Measurements from ENCODE around the gene ECT2. TPM values are rescaled to one million over a fixed set of nuclear protein-coding genes. Genes with fewer than 3 reads are reported as not detected.

The ECT2 gene
- total RNA-seq, 1 experiment from 2014 or later, result 145 TPM

- ChIA-PET POLR2A (ENCODE audit: unreplicated experiment) (interaction anchor here (0.6 to 0.9 kb wide), 2 partner anchors 41 to 742 kb away, joined by 4 to 11 read pairs; partner anchors contain the start of gene ECT2), CTCF (interaction anchor here (0.7 to 2.9 kb wide), 4 partner anchors 12 to 41 kb away, joined by 3 to 39 read pairs (median 8); partner anchors contain the start of gene ECT2)
- TF ChIP-seq CTCF (conservative IDR thresholded peaks at IDR 0.05) (no peak), EZH2 (IDR thresholded peaks at IDR 0.05; ENCODE audit: low read depth) (no peak)
- H3K36me3 ChIP-seq (ENCODE audit: low read depth), result 0 out of 2 replicates have a peak, but pooled peaks cover 3% of the 10 kb centered on the region
- no TSS peak for BruUV-seq (replicated peaks)
- H3K27me3 ChIP-seq (ENCODE audit: insufficient read depth, low read depth), result no peaks in the 10 kb centered on the region
- H2AFZ ChIP-seq, result no peak overlapping the region
- peaks cover 56% of the 10 kb centered on the region for H3K4me1 ChIP-seq (replicated peaks; ENCODE audit: insufficient read depth)
- DNase-seq, result no peak
- intact Hi-C loops (cut with micrococcal nuclease; ENCODE audit: unreplicated experiment), result loop anchor here (1.0 kb wide), 1 partner anchor 10 kb away; no protein-coding TSS in a partner anchor
- peaks cover 34% of the 10 kb centered on the region for H3F3A ChIP-seq (ENCODE audit: insufficient read depth, low read depth)
- peaks cover 66% of the 10 kb centered on the region for H3K79me2 ChIP-seq (ENCODE audit: low read depth)
- H3K27ac ChIP-seq, result peak overlapping the region; percentile 98
- no peaks in the 10 kb centered on the region for H3K9me2 ChIP-seq (ENCODE audit: insufficient read depth)
- peak overlapping the region; percentile 87 for H3K4me2 ChIP-seq
- H3K9me3 ChIP-seq (ENCODE audit: insufficient read depth, low read depth), result no peaks in the 10 kb centered on the region
- peak overlapping the region; percentile 83 for H3K4me3 ChIP-seq
- H4K20me1 ChIP-seq (ENCODE audit: insufficient read depth), result peaks cover 3% of the 10 kb centered on the region; the same call in 1 of the 2 replicates
These were observed 41.4 kb upstream of the ECT2 start for GRCh38 chr3:172708921-172709773.

- Histone ChIP-seq H3K9me3 (ENCODE audit: insufficient read depth, low read depth) (no peaks in the 10 kb centered on the region), H3K36me3 (ENCODE audit: low read depth) (0 out of 2 replicates have a peak, but pooled peaks cover 3% of the 10 kb centered on the region), H3K27me3 (ENCODE audit: insufficient read depth, low read depth) (no peaks in the 10 kb centered on the region), H3K4me2 (peak overlapping the region; percentile 87), H3K4me1 (replicated peaks; ENCODE audit: insufficient read depth) (peaks cover 62% of the 10 kb centered on the region), H4K20me1 (ENCODE audit: insufficient read depth) (peaks cover 3% of the 10 kb centered on the region; the same call in 1 of the 2 replicates), H3K79me2 (ENCODE audit: low read depth) (peaks cover 57% of the 10 kb centered on the region), H2AFZ (peak overlapping the region; percentile 81), H3K9me2 (ENCODE audit: insufficient read depth) (no peaks in the 10 kb centered on the region), H3K4me3 (peak overlapping the region; percentile 83), H3K27ac (peak overlapping the region; percentile 98), H3F3A (ENCODE audit: insufficient read depth, low read depth) (peaks cover 34% of the 10 kb centered on the region)
- peak; percentile 38 to 51 for DNase-seq
- BruUV-seq (replicated peaks), result TSS peak; percentile 66
- intact Hi-C loops (cut with micrococcal nuclease; ENCODE audit: unreplicated experiment), result loop anchor here (1.0 to 2.0 kb wide), 2 partner anchors 11 to 71 kb away; no protein-coding TSS in a partner anchor
- CTCF ChIA-PET, result interaction anchor here (0.6 to 2.9 kb wide), 5 partner anchors 11 to 875 kb away, joined by 3 to 39 read pairs (median 3); partner anchors contain the start of gene ECT2
- POLR2A ChIA-PET (ENCODE audit: unreplicated experiment), result interaction anchor here (0.7 to 1.9 kb wide), 3 partner anchors 12 to 41 kb away, joined by 3 to 16 read pairs (median 12); partner anchors contain the start of gene ECT2
- no peak for TF ChIP-seq CTCF (conservative IDR thresholded peaks at IDR 0.05)
- no peak for TF ChIP-seq EZH2 (IDR thresholded peaks at IDR 0.05; ENCODE audit: low read depth)
These were observed 40.5 kb upstream of the ECT2 start for GRCh38 chr3:172709774-172710663.
